Heart left ventricle (tissue), 13 donors: ENCODE data around the gene MLLT10.

ENCODE experiments used
- POLR2A ChIP-seq, 2 donors: fragments of 450-650 bp; IDR thresholded peaks; one replicate each; pipeline ENCODE4 v1.6.1; 2017; ENCODE audit warnings: antibody characterized with exemption in 2 of 2, mild to moderate bottlenecking in 2 of 2, moderate library complexity in 2 of 2
- TF ChIP-seq, protein P1 (sequence below), 12 donors: fragments of 200-600 bp; sonication (generic) in 4 of 12; IDR thresholded peaks; one replicate each; pipeline versions ENCODE4 v1.5.0 to v1.8.0; 2018 to 2022; ENCODE audit warnings: antibody characterized with exemption in 12 of 12, mild to moderate bottlenecking in 5 of 12
- donor health status: ischemic (EF 13 %, LVEDD 7.1; RV severe dilation, severe dysfunction).
- donor health status: DM: no; HTN: yes; CAD: no.
- donor health status: DM: no; HTN: no; CAD: no.
- donor health status: ischemic (EF 25% LVEDD 6.9; RV normal size, moderate dysfunction).
- donor health status: ischemic (EF 25% LVEDD 5.7; RV mildly dilated, moderate dysfunction).
- donor health status: ischemic (EF 35%, LVEDD 5.7; RV mildly dilated, moderate dysfunction).
- donor health status: nonischemic (EF 11% LVEDD 7.7; RV severe dilation, severe dysfunction).
- donor health status: DM: yes; HTN: yes; CAD: no.
- donor health status: PGD.
- donor health status: ischemic (EF 29% LVEDD 5.4; RV normal size, mild dysfunction).
- donor health status: nonischemic (EF 23%, LVEDD 6.1; RV moderate dilation, normal function).

DNA sequence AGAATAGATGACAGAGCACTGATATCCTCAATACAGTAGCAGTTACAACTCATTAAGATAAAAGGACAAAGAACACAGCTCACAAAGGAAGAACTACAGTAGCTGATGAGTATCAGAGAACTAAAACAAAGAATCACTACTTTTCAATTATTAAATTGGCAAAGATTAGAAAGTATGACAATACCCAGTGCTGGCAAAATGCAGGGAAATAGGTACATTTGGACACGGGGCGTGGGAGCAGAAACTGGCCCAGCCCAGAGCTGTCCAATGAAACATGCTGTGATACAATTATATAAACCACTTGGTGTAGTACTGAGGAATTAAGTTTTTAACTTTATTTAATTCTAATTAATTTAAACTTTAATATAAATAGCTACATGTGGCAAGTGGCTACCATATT lies 226.3 kb downstream of the MLLT10 start:
- TF ChIP-seq POLR2A (IDR thresholded peaks at IDR 0.05): no peak
- TF ChIP-seq, protein P1, sequence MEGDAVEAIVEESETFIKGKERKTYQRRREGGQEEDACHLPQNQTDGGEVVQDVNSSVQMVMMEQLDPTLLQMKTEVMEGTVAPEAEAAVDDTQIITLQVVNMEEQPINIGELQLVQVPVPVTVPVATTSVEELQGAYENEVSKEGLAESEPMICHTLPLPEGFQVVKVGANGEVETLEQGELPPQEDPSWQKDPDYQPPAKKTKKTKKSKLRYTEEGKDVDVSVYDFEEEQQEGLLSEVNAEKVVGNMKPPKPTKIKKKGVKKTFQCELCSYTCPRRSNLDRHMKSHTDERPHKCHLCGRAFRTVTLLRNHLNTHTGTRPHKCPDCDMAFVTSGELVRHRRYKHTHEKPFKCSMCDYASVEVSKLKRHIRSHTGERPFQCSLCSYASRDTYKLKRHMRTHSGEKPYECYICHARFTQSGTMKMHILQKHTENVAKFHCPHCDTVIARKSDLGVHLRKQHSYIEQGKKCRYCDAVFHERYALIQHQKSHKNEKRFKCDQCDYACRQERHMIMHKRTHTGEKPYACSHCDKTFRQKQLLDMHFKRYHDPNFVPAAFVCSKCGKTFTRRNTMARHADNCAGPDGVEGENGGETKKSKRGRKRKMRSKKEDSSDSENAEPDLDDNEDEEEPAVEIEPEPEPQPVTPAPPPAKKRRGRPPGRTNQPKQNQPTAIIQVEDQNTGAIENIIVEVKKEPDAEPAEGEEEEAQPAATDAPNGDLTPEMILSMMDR (IDR thresholded peaks at IDR 0.05): no peak
